PC-9 (cell line): Measurements from ENCODE around the gene RAB31. TPM values are rescaled to one million over a fixed set of nuclear protein-coding genes. Genes with fewer than 3 reads are reported as not detected.

ENCODE experiments used
- BruUV-seq: library from RNA; stranded (reverse); fragments of 400-500 nt; replicated peaks from 2 replicates; lab custom pipeline; 2021; lab: Mats Ljungman, UMichigan
- CTCF ChIA-PET: fragments of 300-600 bp; sonication (Branson Sonifier 250); formaldehyde crosslinking; loops from one replicate; lab custom pipeline; 2022; ENCODE audit warnings: antibody characterized with exemption; lab: Charles Lee
- POLR2A ChIA-PET: fragments of 300-600 bp; sonication (Branson Sonifier 250); formaldehyde crosslinking; loops from one replicate; lab custom pipeline; 2022; ENCODE audit warnings: antibody characterized with exemption; ENCODE audit not compliant: unreplicated experiment; lab: Charles Lee
- DNase-seq, 2 experiments: peaks; one replicate each; pipeline versions ENCODE4 v3.0.0 to v3.0.0-alpha.2; 2015 to 2022; ENCODE audit warnings: mixed read lengths in 1 of 2
- H2AFZ ChIP-seq: fragments of 200-600 bp; sonication (generic); 2 replicates; pipeline ENCODE4 v1.8.1; 2017; ENCODE audit warnings: antibody characterized with exemption
- H3F3A ChIP-seq: fragments of 200-600 bp; sonication (generic); 2 replicates; pipeline ENCODE4 v1.8.1; 2017; ENCODE audit warnings: antibody characterized with exemption, mild to moderate bottlenecking, low read depth; ENCODE audit not compliant: insufficient read depth
- H3K27ac ChIP-seq: fragments of 200-600 bp; sonication (generic); 2 replicates; pipeline ENCODE4 v1.6.1; 2016; ENCODE audit warnings: mixed run types
- H3K27me3 ChIP-seq: fragments of 200-600 bp; sonication (generic); 2 replicates; pipeline ENCODE4 v1.6.1; 2016; ENCODE audit warnings: low read depth, mixed run types; ENCODE audit not compliant: insufficient read depth
- H3K36me3 ChIP-seq: fragments of 200-600 bp; sonication (generic); 2 replicates; pipeline ENCODE4 v1.6.1; 2016; ENCODE audit warnings: low read depth, mixed run types
- H3K4me1 ChIP-seq: fragments of 200-600 bp; sonication (generic); replicated peaks from 2 replicates; pipeline ENCODE4 v1.6.1; 2016; ENCODE audit warnings: mixed run types; ENCODE audit not compliant: insufficient read depth
- H3K4me2 ChIP-seq: fragments of 200-600 bp; sonication (generic); 2 replicates; pipeline ENCODE4 v1.6.1; 2017; ENCODE audit warnings: mixed run types
- H3K4me3 ChIP-seq: fragments of 200-600 bp; sonication (generic); 2 replicates; pipeline ENCODE4 v1.6.1; 2016; ENCODE audit warnings: mixed run types
- H3K79me2 ChIP-seq: fragments of 200-600 bp; sonication (generic); 2 replicates; pipeline ENCODE4 v1.6.1; 2017; ENCODE audit warnings: low read depth, mixed run types
- H3K9me2 ChIP-seq: fragments of 200-600 bp; sonication (generic); 2 replicates; pipeline ENCODE4 v1.8.1; 2017; ENCODE audit warnings: mild to moderate bottlenecking; ENCODE audit not compliant: insufficient read depth
- H3K9me3 ChIP-seq: fragments of 200-600 bp; sonication (generic); 2 replicates; pipeline ENCODE4 v1.8.1; 2016; ENCODE audit warnings: low read depth; ENCODE audit not compliant: insufficient read depth
- H4K20me1 ChIP-seq: fragments of 200-600 bp; sonication (generic); 2 replicates; pipeline ENCODE4 v1.8.1; 2017; ENCODE audit not compliant: insufficient read depth
- EZH2 ChIP-seq: fragments of 200-600 bp; sonication (generic); IDR thresholded peaks from 2 replicates; pipeline ENCODE4 v1.8.0; 2017; ENCODE audit warnings: antibody characterized with exemption, low read depth
- intact Hi-C: fragments of 100-400 bp; cut with micrococcal nuclease; formaldehyde crosslinking; loops from one replicate; pipeline ENCODE4 v1.10.0; 2022; ENCODE audit not compliant: unreplicated experiment
- total RNA-seq: library from RNA; stranded (reverse); gene quantifications from 2 replicates; pipeline ENCODE4 v1.2.3, GENCODE V29; 2021
- TF ChIP-seq, protein P1 (sequence below): fragments of 200-600 bp; sonication (generic); conservative IDR thresholded peaks from 2 replicates; pipeline ENCODE4 v1.6.1; 2017; ENCODE audit warnings: mixed run types, antibody characterized with exemption, mild to moderate bottlenecking, moderate library complexity

The RAB31 gene
- total RNA-seq, 1 experiment from 2014 or later: 51.0 TPM

DNA sequence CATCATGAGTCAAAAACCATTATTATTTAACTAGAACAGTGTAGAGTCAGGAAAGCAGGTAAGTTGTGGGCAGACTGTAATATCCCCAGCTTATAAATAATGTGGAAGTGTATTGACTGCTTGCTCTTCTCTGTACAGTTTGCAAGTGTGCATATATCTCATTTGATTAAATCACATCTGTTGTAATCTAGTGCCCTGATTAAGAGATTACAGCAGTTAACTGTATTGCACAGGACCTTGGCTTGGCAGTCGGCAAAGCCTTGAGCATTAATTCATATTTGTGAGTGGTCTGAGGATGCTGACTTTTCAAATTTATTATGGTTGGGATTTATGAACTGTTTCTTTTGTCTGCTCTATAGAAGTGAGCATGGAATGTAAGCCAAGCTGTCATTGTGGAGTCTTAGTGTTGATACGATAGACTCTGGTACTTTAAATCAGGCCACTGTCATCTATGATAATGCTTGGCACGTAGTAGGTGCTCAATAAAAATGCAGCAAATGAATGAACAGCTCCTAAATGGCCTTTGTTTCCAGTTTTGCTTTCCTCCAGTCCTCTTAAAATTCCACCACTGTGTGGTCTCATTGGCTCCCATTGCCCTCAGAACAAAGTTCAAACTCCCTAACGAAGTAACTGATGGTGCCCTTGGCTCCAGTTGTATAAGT is 48.3 kb downstream of the RAB31 start:
- no peak overlapping the region for H3K27ac ChIP-seq
- no peaks in the 10 kb centered on the region for H4K20me1 ChIP-seq
- ChIA-PET POLR2A (no interaction called here), CTCF (no interaction called here)
- intact Hi-C loops: no loop called here
- no peaks in the 10 kb centered on the region for H3K9me3 ChIP-seq
- no peaks in the 10 kb centered on the region for H3K9me2 ChIP-seq
- H2AFZ ChIP-seq: no peak overlapping the region
- DNase-seq: peak in 1 of 2 experiments; percentile 13
- H3F3A ChIP-seq: 0 out of 2 replicates have a peak, but pooled peaks cover 5% of the 10 kb centered on the region
- H3K36me3 ChIP-seq: no peaks in the 10 kb centered on the region
- no peak overlapping the region for H3K4me3 ChIP-seq
- no peaks in the 10 kb centered on the region for H3K4me1 ChIP-seq
- TF ChIP-seq, protein P1, sequence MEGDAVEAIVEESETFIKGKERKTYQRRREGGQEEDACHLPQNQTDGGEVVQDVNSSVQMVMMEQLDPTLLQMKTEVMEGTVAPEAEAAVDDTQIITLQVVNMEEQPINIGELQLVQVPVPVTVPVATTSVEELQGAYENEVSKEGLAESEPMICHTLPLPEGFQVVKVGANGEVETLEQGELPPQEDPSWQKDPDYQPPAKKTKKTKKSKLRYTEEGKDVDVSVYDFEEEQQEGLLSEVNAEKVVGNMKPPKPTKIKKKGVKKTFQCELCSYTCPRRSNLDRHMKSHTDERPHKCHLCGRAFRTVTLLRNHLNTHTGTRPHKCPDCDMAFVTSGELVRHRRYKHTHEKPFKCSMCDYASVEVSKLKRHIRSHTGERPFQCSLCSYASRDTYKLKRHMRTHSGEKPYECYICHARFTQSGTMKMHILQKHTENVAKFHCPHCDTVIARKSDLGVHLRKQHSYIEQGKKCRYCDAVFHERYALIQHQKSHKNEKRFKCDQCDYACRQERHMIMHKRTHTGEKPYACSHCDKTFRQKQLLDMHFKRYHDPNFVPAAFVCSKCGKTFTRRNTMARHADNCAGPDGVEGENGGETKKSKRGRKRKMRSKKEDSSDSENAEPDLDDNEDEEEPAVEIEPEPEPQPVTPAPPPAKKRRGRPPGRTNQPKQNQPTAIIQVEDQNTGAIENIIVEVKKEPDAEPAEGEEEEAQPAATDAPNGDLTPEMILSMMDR: no peak
- TF ChIP-seq EZH2: no peak
- H3K27me3 ChIP-seq: no peaks in the 10 kb centered on the region
- no peak overlapping the region for H3K4me2 ChIP-seq
- peaks cover 20% of the 10 kb centered on the region; the same call in 1 of the 2 replicates for H3K79me2 ChIP-seq
- no TSS peak for BruUV-seq

DNA sequence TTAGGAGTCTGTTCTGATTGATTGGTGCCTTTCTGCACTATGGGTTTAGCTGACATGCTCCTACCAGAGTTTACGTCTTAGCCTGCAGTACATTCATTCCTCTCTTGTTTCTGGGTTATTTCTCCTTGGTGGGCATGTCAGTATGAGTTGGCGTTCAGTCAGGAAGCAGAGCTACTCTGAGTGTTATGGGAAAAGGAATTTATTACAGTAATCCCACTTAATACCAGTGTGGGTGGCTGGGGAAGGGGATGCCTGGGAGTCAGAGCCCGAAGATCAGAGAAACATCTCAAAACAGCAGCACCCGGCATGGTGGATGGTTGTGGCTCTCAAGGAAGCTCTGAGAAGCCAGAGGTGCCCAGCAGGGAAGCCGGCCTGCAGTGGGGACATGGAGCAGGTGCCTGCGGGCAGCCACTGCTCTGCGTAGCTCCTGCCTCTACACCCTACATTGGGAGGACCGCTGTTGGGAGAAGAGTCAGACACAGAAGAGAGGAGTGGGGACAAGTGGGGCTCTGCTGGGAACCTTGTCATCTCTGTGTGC is 48.9 kb downstream of the RAB31 start:
- H3K27ac ChIP-seq: no peak overlapping the region
- no peak overlapping the region for H3K4me3 ChIP-seq
- intact Hi-C loops: no loop called here
- no peaks in the 10 kb centered on the region for H3K4me1 ChIP-seq
- no peak for DNase-seq
- no peaks in the 10 kb centered on the region for H4K20me1 ChIP-seq
- H3K36me3 ChIP-seq: no peaks in the 10 kb centered on the region
- CTCF ChIA-PET: no interaction called here
- no peak overlapping the region for H3K4me2 ChIP-seq
- BruUV-seq: no TSS peak
- H3F3A ChIP-seq: 0 out of 2 replicates have a peak, but pooled peaks cover 5% of the 10 kb centered on the region
- no peak overlapping the region for H2AFZ ChIP-seq
- no peaks in the 10 kb centered on the region for H3K9me2 ChIP-seq
- peaks cover 21% of the 10 kb centered on the region; the same call in 1 of the 2 replicates for H3K79me2 ChIP-seq
- no peaks in the 10 kb centered on the region for H3K27me3 ChIP-seq
- H3K9me3 ChIP-seq: no peaks in the 10 kb centered on the region
- POLR2A ChIA-PET: no interaction called here
- TF ChIP-seq, protein P1: no peak
- TF ChIP-seq EZH2: no peak

DNA sequence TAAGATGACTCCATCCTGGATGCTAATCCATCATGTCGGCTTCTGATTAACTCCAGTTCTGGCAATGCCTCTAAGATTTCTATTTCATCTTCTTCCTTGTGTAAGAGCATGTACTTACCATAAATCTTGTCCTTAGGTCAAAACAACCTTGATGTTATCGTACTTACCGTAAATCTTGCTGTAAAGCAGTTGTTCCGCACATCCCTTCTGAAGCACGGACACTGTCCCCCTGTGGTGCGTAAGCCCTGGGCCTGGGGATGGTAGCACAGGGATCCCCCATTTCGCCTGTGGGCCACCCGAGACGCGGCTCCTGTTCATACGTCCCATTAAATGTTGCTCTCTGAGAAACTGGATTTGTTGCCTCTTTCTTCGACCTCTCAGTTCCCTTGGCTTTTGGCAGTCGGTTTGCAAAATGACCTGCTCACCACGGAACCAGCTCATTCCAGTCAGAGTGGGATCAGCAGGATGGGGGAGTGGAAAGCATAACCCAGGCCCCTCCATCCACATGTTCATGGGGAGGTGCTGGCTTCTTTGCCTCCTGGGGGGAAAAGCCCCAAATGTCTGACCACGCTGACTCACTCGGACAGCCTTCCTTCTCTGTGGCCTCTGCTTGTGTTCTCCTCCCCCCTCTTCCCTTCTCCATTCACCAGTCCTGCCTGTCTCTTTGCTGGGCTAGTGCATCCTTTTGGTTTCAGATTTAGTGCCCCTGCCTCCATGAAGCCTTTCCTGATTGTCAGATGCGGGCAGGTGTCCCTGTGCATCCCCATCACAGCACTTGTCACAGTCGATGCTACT is 49.9 kb downstream of the RAB31 start:
- 0 out of 2 replicates have a peak, but pooled peaks cover 5% of the 10 kb centered on the region for H3F3A ChIP-seq
- no TSS peak for BruUV-seq
- no peaks in the 10 kb centered on the region for H3K9me2 ChIP-seq
- no peak overlapping the region for H2AFZ ChIP-seq
- TF ChIP-seq EZH2: no peak
- TF ChIP-seq, protein P1: no peak
- H3K9me3 ChIP-seq: no peaks in the 10 kb centered on the region
- H3K27me3 ChIP-seq: no peaks in the 10 kb centered on the region
- no peak overlapping the region for H3K4me2 ChIP-seq
- intact Hi-C loops: no loop called here
- H3K4me1 ChIP-seq: no peaks in the 10 kb centered on the region
- H3K79me2 ChIP-seq: peaks cover 21% of the 10 kb centered on the region; the same call in 1 of the 2 replicates
- no peak overlapping the region for H3K4me3 ChIP-seq
- no peaks in the 10 kb centered on the region for H3K36me3 ChIP-seq
- no peaks in the 10 kb centered on the region for H4K20me1 ChIP-seq
- CTCF ChIA-PET: no interaction called here
- H3K27ac ChIP-seq: no peak overlapping the region
- POLR2A ChIA-PET: no interaction called here
- DNase-seq: no peak
